A172 (cell line): Measurements from ENCODE around the gene AKT1S1. TPM values are rescaled to one million over a fixed set of nuclear protein-coding genes. Genes with fewer than 3 reads are reported as not detected.

ENCODE experiments used
- DNase-seq: peaks from one replicate; pipeline ENCODE4 v3.0.0-alpha.2; 2015; ENCODE audit warnings: low spot score
- total RNA-seq: library from RNA; depleted of rRNA; stranded (reverse); fragments of >200 nt; shearing (Covaris generic); gene quantifications from 2 replicates; pipeline ENCODE4 v1.2.3, GENCODE V29; 2014

The AKT1S1 gene
- total RNA-seq, 1 experiment from 2014 or later = 22.7 TPM

- DNase-seq = no peak
Measured at GRCh38 chr19:49869009-49869483, 8.1 kb downstream of the AKT1S1 start.

DNA sequence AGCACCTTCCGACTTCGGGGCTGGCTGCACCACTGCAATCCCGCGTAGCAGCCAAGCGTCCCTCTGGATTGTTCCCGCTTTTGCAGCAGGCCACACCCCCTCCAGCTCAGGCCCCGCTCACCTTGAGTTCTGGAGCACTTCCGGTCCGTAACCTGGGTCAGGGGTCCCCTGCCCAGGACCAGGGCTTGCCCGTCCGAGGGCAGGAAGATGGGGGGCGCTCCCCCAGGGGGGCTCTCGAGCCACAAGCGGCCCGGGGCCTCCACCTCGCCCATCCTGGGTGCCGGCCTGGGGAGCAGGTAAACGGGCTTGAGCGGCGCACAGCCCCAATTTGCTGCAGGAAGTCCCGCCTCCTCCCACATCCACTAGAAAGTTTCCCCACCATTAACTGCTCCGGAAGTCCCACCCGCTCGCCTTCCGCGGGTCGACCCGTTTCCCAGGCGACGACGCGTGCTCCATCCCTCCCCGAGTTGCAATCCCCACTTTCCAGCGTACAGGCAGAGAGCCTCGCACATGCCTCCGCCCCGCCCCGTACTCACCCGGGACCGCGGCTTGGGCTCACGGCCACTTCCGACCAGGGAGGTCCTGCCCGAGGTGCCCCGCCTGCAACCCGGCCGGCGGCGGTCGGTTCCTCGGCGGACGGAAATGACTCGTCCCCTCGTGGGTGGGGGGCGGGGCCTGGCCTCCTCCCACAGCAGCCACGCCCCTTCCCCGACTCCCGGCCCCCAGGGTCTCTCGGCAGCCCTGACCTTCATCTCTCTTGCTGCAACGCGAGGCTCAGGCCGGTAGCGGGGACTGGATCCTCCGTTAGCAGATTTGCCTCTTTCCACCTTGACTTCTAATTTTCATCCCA is 10.0 kb downstream of the AKT1S1 start, which contains the start of gene PNKP:
Gene PNKP, minus strand, starts transcription at position 644 of the 850 bp plus-strand sequence. Its CDS starts 372 bp downstream, at position 272.
- peak; percentile 93 for DNase-seq

DNA sequence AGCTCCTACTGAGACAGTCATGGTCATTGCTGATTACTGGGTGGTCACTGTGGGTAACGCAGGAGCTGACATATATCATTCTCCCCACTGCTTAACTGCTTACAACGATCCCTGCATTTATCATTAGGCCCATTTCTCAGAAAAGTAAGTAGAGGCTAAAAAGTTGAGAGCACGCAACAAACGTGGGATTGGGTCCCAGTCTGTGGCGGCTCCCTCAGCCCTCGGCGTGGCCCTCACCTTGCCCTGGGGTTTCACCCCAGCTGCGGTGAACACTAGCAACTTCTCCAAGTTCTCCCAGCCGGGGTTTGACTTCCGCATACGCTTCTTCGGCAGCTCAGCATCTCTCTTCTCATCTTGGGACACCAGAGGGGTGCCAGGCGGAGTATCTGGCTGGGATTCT is 12.3 kb downstream of the AKT1S1 start:
- DNase-seq = no peak

- DNase-seq = no peak
Measured at GRCh38 chr19:49863935-49864320, 13.2 kb downstream of the AKT1S1 start.

DNA sequence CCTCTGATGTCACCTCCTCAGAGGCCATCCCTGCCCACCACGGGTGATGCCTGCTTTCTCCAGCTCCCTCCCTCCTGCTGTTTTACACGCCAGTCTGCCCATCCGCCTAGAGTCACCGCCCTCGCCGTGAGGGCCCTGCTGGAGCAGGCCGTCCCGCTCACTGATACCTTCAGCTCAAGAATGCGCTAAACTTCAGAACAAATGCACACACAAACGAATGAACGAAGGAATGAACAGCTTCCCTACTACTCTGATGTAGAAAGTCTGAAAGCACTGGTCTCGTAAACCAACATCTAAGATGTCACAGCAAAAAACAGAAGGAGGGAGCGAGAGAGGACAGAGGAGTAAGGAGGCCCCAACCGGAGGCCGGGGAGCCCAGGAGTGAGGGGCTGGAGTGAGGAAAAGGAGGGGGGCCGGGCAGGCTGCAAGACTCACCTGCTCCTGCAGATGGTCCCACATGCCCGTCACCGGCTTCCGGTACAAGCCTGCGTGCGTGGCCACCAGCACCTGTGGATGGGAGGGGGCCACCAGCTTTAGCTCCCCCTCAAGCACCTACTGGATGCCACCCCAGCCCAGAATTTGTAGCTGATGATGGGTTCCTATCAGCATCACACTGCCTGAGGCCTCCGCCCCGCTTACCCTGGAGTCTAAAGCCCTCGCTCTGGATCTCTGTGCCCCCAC is 13.8 kb downstream of the AKT1S1 start:
- DNase-seq = no peak

GRCh38 chr19:49862391-49863253 is 14.5 kb downstream of the AKT1S1 start:
- no peak for DNase-seq

DNA sequence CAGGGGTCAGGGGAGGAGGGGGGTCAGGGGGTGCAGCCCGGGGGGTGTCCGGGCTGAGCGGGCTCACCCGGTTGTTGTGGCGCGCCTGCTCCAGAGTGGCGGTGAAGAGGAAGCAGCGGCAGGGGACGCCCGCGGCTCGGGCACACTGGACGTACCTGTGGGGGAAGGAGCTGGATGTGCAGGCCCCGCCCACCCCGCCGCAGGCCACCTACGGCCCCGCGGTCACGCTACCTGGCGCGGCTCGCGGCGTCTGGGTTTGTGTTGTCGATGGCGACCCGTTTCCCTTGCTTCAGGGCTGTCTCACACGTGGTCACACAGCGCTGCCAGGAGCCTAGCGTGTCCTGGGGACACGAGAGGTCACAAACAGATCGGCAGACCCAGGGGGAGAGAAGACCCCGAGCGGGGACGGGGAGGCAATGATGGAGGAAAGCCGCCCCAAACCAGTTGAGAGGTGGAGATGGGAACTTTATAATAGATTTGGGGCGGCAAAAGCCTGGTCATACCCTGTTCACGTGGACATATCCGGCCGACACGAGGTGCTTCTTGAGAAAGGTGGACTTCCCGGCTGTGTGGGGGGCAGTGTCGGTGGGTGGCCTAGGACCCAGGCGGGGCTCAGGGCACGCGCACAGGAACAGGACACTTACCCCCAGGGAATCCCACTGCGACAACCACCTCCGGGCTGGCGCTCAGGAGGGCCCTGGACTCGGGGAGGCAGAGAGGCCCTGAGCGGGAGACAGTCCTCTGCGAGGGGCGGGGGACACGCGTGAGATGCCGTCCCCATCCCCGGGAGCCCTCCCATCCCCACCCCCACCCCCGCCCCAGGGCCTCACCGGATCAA is 15.4 kb downstream of the AKT1S1 start:
- DNase-seq = no peak

GRCh38 chr19:49861107-49861506 is 16.0 kb downstream of the AKT1S1 start:
- DNase-seq = peak; percentile 53

- DNase-seq = no peak
Measured at GRCh38 chr19:49860336-49861102, 16.6 kb downstream of the AKT1S1 start.

GRCh38 chr19:49859682-49860335 is 17.3 kb downstream of the AKT1S1 start:
- no peak for DNase-seq

GRCh38 chr19:49858088-49858985 is 18.8 kb downstream of the AKT1S1 start:
- peak; percentile 48 for DNase-seq

DNA sequence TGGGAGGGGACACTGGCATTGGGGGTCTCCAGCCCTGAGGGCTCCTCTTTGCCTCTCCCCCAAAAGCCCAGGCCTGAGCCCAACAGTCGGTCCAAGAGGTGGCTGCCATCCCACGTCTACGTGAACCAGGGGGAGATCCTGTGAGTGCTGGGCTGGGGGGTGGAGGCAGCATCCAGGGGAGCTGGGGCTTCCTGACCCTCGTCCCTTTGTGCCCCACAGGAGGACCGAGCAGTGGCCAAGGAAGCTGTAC is 19.4 kb downstream of the AKT1S1 start:
- no peak for DNase-seq

DNA sequence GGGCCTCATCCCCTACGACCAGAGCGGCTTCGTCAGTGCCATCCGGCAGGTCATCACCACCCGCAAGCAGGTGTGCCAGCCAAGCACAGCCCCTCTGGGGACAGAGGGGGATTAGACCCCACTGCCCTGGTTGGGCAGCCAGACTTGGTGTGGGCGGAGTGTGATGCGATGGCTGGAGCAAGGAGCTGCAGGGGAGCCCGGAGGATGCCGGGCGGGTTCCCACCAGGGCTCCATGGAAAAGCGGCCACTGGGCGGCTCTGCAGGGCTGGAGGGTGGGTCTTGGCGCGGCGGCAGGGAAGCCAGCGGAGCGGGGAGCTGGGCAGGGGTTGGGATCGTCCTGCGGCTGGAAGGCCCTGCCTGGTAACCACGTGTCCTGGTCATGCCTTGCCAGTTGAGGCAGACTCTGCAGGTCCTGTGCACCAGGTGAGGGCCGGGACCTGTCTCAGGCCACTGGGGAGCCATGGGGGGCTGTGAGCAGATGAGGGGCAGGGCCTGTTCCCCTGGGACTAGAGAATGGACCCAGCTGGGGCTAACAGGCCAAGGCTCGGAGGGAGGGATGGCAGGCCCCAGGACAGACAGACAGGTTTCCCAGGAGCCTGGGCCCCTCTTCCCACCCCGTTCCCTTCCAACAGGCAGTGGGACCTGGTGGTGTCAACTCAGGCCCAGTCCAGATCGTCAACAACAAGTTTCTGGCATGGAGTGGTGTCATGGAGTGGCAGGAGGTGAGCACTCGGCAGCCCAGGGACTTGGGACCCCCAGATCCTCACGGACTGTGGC is 19.9 kb downstream of the AKT1S1 start:
- no peak for DNase-seq

GRCh38 chr19:49856574-49857021 is 20.6 kb downstream of the AKT1S1 start:
- DNase-seq = no peak

DNA sequence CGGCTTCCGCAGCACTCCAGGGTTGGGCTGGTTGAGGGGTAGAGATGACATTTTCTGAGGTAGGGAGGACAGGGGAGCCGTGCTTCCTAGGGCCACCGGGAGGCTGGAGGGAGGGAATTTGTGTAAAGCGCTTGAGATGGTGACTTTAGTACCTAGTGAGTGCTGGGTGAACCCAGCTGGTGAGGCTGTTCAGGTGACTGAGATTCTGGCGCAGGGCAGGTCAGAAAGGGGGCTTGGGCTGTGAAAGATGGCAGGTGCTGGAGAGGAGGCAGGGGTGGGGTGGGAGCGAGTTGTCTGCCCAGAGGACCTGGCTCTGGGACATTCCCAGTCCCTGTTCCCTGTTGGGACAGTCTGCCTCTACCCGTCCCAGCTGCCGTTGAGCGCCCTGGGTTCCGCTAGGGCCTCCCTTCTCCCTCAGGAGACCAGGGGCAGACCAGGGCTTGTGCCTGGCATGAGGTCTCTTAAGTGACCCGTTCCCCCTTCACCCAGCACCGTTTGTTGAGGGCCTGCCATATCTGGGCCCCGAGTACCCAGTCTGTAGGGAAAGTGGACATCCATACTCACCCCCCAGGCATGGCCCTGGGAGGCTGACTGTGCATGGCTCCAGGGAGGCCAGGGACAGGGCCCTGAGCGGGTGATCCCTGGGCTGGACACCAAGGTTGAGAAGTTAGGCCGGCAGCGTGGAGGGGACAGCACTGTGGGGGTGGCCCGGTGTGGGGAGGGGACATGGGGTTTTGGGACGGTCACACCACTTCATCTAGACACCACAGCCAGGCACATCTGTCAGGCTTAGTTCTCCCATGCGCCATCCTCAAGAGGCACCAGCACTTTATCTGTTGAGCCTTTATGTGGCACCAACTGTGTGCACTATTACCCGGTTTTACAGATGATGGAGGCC is 21.2 kb downstream of the AKT1S1 start:
- DNase-seq = no peak

- no peak for DNase-seq
Measured at GRCh38 chr19:49855277-49855675, 21.9 kb downstream of the AKT1S1 start.
